Ovary (tissue), 3 donors: ENCODE measurements around the gene SERPINI1.

Experiments
- CTCF ChIP-seq, 3 donors: fragments of 450-650 bp in 2 of 3; fragments of 200-600 bp in 1 of 3; IDR thresholded peaks; one replicate each; pipeline versions ENCODE4 v1.5.1 to v1.8.0; 2016 to 2022; ENCODE audit warnings: antibody characterized with exemption in 3 of 3, mild to moderate bottlenecking in 1 of 3
- EP300 ChIP-seq: sonication (generic); formaldehyde crosslinking; IDR thresholded peaks from one replicate; pipeline ENCODE4 v1.6.1; 2017; ENCODE audit warnings: antibody characterized with exemption
- POLR2A ChIP-seq: fragments of 450-650 bp; IDR thresholded peaks from one replicate; pipeline ENCODE4 v1.6.1; 2017; ENCODE audit warnings: antibody characterized with exemption, mild to moderate bottlenecking, moderate library complexity
- donor health status: DM: no; HTN: no; CAD: no.

GRCh38 chr3:167861649-167862048 is 126.1 kb downstream of the SERPINI1 start:
- no peak for TF ChIP-seq CTCF (IDR thresholded peaks at IDR 0.05)
- TF ChIP-seq POLR2A: no peak
- TF ChIP-seq EP300: no peak
